ENCODE results near the gene CXCR3.
"Not testable (repeated sequence)": the region's sequence is repeated elsewhere in the genome, so short reads cannot be mapped to it uniquely, and the experiment has no call there.

The CXCR3 gene

GRCh38 chrX:71618303-71618721 is at the start of gene CXCR3:
CXCR3 (minus strand) TSS chrX:71618511; CDS start chrX:71618449, 62 bp downstream.
- DNase-seq, result peak; percentile 64

- DNase-seq, result no peak
Observed at GRCh38 chrX:71667328-71668247, 49.3 kb upstream of the CXCR3 start, which contains the start of gene LOC101059915. LOC101059915 (plus strand) TSS chrX:71667546.

GRCh38 chrX:71666240-71667223 is 48.2 kb upstream of the CXCR3 start:
- DNase-seq, result no peak

GRCh38 chrX:71665747-71666146 is 47.4 kb upstream of the CXCR3 start:
- no peak for DNase-seq

GRCh38 chrX:71664889-71665491 is 46.7 kb upstream of the CXCR3 start:
- DNase-seq, result no peak

- DNase-seq, result not testable (repeated sequence)
Observed at GRCh38 chrX:71664202-71664601, 45.9 kb upstream of the CXCR3 start.

GRCh38 chrX:71663238-71663637 is 44.9 kb upstream of the CXCR3 start:
- DNase-seq, result peak; percentile 13

GRCh38 chrX:71662654-71663053 is 44.3 kb upstream of the CXCR3 start:
- peak; percentile 10 for DNase-seq

- no peak for DNase-seq
Observed at GRCh38 chrX:71661919-71662318, 43.6 kb upstream of the CXCR3 start.

- DNase-seq, result no peak
Observed at GRCh38 chrX:71660562-71661416, 42.5 kb upstream of the CXCR3 start.

- no peak for DNase-seq
Observed at GRCh38 chrX:71659959-71660358, 41.6 kb upstream of the CXCR3 start.

- DNase-seq, result no peak
Observed at GRCh38 chrX:71659342-71659741, 41.0 kb upstream of the CXCR3 start.

GRCh38 chrX:71657267-71657666 is 39.0 kb upstream of the CXCR3 start:
- DNase-seq, result no peak

GRCh38 chrX:71653344-71653743 is 35.0 kb upstream of the CXCR3 start:
- DNase-seq, result no peak

- DNase-seq, result peak; percentile 15
Observed at GRCh38 chrX:71652405-71652804, 34.1 kb upstream of the CXCR3 start.

GRCh38 chrX:71650333-71650969 is 32.1 kb upstream of the CXCR3 start:
- DNase-seq, result no peak

- DNase-seq, result not testable (repeated sequence)
Observed at GRCh38 chrX:71644406-71644805, 26.1 kb upstream of the CXCR3 start.

GRCh38 chrX:71640002-71640401 is 21.7 kb upstream of the CXCR3 start:
- no peak for DNase-seq

- no peak for DNase-seq
Observed at GRCh38 chrX:71638409-71638808, 20.1 kb upstream of the CXCR3 start.

- DNase-seq, result no peak
Observed at GRCh38 chrX:71637848-71638247, 19.5 kb upstream of the CXCR3 start.

GRCh38 chrX:71637253-71637618 is 18.9 kb upstream of the CXCR3 start:
- DNase-seq, result no peak
